Neutrophil (primary cell): ENCODE measurements around the gene PDZD11.
"Not testable (repeated sequence)": the region's sequence is repeated elsewhere in the genome, so short reads cannot be mapped to it uniquely, and the experiment has no call there.

ENCODE experiments used
- H3K27ac ChIP-seq: fragments of 200-600 bp; sonication (generic); 2 replicates; pipeline ENCODE4 v1.5.1; 2016; ENCODE audit warnings: mild to moderate bottlenecking, moderate library complexity
- H3K27me3 ChIP-seq: fragments of 200-600 bp; sonication (generic); 2 replicates; pipeline ENCODE4 v1.6.0; 2016; ENCODE audit warnings: mild to moderate bottlenecking
- H3K36me3 ChIP-seq: fragments of 200-600 bp; sonication (generic); 2 replicates; pipeline ENCODE4 v1.5.1; 2017
- H3K4me1 ChIP-seq, 2 experiments: fragments of 200-600 bp in 1 of 2; sonication (generic) in 1 of 2; 1 replicate in 1 of 2; 2 replicates in 1 of 2; pipeline versions ENCODE4 v1.5.1 to v1.6.1; 2013 to 2016; ENCODE audit warnings: low read depth in 1 of 2, low read length in 1 of 2, mild to moderate bottlenecking in 1 of 2, moderate library complexity in 1 of 2; ENCODE audit not compliant: control insufficient read depth in 1 of 2, insufficient read depth in 1 of 2
- H3K4me3 ChIP-seq, 2 experiments: fragments of 200-600 bp in 1 of 2; sonication (generic) in 1 of 2; 1 replicate in 1 of 2; 2 replicates in 1 of 2; pipeline ENCODE4 v1.5.1; 2013 to 2016; ENCODE audit warnings: low read depth in 1 of 2, low read length in 1 of 2, mild to moderate bottlenecking in 1 of 2, moderate library complexity in 1 of 2
- H3K9me3 ChIP-seq: fragments of 200-600 bp; sonication (generic); 2 replicates; pipeline ENCODE4 v1.5.1; 2016
- TF ChIP-seq, protein P1 (sequence below): fragments of 200-600 bp; sonication (generic); IDR thresholded peaks from 2 replicates; pipeline ENCODE4 v1.5.1; 2016; ENCODE audit warnings: antibody characterized with exemption

Gene PDZD11

DNA sequence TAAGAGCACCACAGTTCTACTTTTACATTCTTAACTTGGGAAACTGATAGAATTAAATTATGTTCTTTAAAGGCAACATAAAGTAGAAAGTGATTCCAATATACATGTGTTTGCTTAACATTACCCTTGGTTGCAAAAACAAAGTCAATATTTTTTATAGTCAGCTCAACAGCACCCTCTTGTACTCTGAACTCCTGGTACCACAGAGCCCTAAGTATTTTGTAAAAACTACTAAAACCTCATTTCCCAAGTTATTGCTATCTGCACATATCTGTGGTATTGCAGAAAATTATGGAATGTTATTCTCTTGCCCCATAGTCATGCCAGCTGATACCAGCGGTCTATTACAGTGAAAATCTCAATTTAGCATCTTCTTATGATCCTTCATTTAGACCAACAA is 3.1 kb upstream of the PDZD11 start:
- TF ChIP-seq, protein P1, sequence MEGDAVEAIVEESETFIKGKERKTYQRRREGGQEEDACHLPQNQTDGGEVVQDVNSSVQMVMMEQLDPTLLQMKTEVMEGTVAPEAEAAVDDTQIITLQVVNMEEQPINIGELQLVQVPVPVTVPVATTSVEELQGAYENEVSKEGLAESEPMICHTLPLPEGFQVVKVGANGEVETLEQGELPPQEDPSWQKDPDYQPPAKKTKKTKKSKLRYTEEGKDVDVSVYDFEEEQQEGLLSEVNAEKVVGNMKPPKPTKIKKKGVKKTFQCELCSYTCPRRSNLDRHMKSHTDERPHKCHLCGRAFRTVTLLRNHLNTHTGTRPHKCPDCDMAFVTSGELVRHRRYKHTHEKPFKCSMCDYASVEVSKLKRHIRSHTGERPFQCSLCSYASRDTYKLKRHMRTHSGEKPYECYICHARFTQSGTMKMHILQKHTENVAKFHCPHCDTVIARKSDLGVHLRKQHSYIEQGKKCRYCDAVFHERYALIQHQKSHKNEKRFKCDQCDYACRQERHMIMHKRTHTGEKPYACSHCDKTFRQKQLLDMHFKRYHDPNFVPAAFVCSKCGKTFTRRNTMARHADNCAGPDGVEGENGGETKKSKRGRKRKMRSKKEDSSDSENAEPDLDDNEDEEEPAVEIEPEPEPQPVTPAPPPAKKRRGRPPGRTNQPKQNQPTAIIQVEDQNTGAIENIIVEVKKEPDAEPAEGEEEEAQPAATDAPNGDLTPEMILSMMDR: no peak
- Histone ChIP-seq H3K9me3 (no peaks in the 10 kb centered on the region), H3K27me3 (no peaks in the 10 kb centered on the region), H3K36me3 (no peaks in the 10 kb centered on the region), H3K27ac (no peak overlapping the region), H3K4me3 (no peak overlapping the region), H3K4me1 (peaks cover 9 to 16% of the 10 kb centered on the region in 2 experiments)

DNA sequence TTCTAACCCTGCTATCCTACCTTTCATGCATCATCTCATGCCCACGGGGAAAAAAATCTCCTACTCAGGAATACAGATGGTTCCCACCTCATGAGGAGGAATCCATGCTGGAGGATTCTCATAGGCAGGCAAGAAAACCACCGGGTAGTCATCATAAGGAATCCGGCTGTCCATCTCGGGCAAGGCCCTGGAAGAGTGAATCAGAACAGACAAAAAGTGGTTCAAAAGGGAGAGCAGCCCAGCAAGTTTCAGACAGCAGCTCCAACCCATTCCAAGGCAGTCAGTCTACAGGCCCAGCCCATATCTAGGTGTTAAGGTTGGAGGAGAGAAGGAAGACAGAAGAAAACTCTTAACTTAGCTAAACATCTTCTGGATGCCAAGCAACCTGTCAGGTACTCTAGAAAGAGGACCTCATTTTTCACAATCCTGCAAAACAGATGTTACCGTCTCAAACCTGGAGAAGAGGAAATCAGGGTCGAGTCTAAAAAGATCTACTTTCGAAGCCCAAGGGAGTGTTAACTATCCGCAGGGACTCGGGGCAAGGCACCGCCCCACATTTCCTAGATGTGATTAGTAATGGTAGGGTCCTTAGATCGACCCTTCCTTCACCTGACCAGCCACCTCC is 447 bp downstream of the PDZD11 start:
- TF ChIP-seq, protein P1: no peak
- peak overlapping the region; percentile 61 to 65 for H3K4me3 ChIP-seq

DNA sequence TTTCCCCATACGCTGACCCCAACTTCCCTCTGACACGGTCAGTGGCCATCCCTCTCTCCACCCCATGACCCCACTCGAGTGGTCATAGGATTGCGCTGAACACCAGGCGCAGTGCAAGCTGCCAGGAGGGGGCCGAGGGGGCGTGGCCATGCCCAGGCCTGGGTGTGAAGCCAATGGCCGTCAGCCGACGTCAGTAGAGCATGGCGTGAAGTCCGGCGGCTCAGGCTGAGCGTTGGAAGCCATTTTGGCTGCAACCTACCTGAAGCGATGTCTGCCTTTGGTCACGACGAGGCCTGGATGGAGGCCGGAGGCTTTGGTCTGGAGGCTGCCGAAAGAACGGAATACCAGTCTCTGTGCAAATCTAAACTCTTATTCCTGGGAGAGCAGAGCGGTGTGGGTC is 7.8 kb downstream of the PDZD11 start, which contains the start of gene RAB41:
TSS of gene RAB41 (plus strand) at position 222 of the 400 bp plus-strand sequence. CDS start at position 268, 46 bp downstream.
- Histone ChIP-seq H3K9me3 (no peaks in the 10 kb centered on the region), H3K4me1 (no peaks in the 10 kb centered on the region)
- TF ChIP-seq, protein P1: no peak

More for the DNA sequence above, 447 bp downstream of the PDZD11 start:
- H3K4me1 ChIP-seq: peaks cover 9 to 16% of the 10 kb centered on the region in 2 experiments
- no peaks in the 10 kb centered on the region for H3K27me3 ChIP-seq
- H3K36me3 ChIP-seq: peaks cover 21% of the 10 kb centered on the region
- H3K27ac ChIP-seq: peak overlapping the region; percentile 58
- H3K9me3 ChIP-seq: no peaks in the 10 kb centered on the region

DNA sequence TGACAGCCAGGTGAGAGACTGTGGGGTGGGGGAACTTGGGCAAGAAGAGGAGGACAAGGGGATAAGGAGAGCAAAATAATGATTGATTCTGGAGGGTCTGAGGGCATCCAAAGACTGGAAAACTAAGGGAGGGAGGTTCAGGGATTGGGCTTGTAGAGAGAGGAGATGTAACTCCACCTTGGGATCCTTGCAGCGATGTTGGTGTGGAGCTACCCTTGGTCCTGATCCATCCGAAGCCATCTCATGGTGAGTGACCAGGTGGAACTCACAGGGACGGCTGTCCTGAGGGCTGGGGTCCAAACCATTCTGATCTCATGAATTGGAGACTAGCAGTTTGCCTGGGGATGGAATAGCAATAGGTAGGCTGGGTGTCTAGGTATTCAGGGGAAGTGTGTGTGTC is 9.2 kb downstream of the PDZD11 start:
- Histone ChIP-seq H3K9me3 (no peaks in the 10 kb centered on the region), H3K4me1 (no peaks in the 10 kb centered on the region), H3K27me3 (no peaks in the 10 kb centered on the region), H3K27ac (no peak overlapping the region), H3K36me3 (peaks cover 7% of the 10 kb centered on the region), H3K4me3 (no peak overlapping the region)
- TF ChIP-seq, protein P1: no peak

More for the DNA sequence above, 7.8 kb downstream of the PDZD11 start, which contains the start of gene RAB41:
- no peaks in the 10 kb centered on the region for H3K27me3 ChIP-seq
- no peak within 1 kb of the TSS for H3K4me3 ChIP-seq
- peaks cover 13% of the 10 kb centered on the region for H3K36me3 ChIP-seq
- no peak within 1 kb of the TSS for H3K27ac ChIP-seq

DNA sequence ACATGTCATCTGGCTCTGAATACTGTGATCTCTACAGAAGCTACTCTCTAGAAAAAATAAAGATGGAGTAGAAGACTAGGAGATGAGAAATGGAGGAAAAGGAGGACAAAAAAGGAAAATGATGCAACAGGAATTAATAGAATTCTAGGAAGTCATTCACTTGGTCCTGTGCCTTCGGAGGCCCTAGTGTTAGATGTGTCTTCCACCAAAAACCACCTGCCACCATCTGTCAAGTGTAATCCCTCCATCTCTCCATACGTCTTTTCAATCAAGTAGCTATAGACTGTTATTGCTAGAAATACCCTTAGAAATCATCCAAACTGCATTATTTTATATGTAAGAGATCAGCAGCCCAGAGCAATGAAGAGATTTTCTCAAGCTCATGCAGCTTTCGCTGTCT is 10.6 kb downstream of the PDZD11 start:
- Histone ChIP-seq H3K27me3 (no peaks in the 10 kb centered on the region), H3K4me3 (no peak overlapping the region), H3K27ac (no peak overlapping the region), H3K9me3 (no peaks in the 10 kb centered on the region), H3K4me1 (no peaks in the 10 kb centered on the region), H3K36me3 (no peaks in the 10 kb centered on the region)
- TF ChIP-seq, protein P1: no peak

DNA sequence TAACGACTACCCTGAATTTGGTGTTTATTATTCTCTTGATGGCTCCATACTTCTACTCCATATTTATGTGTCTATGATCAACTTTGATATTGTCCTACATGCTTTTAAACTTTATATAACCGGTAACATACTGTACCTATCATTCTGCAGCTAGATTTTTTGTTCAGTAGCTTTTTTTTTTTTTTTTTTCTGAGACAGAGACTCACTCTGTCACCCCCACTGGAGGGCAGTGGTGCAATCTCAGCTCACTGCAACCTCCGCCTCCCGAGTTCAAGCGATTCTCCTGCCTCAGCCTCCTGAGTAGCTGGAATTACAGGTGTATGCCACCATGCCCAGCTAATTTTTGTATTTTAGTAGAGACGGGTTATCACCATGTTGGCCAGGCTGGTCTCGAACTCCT is 15.7 kb downstream of the PDZD11 start:
- not testable (repeated sequence) for H3K27me3 ChIP-seq, H3K27ac ChIP-seq, H3K36me3 ChIP-seq, H3K4me3 ChIP-seq, H3K9me3 ChIP-seq, H3K4me1 ChIP-seq
